HCT116 (cell line): ENCODE data around the gene P2RX7.

ENCODE experiments used
- CTCF ChIP-seq, 3 experiments: fragments of 200-600 bp in 1 of 3; sonication (generic) in 1 of 3; IDR thresholded peaks in 2 of 3; conservative IDR thresholded peaks in 1 of 3; 2 replicates each; pipeline ENCODE4 v1.5.1; 2012 to 2017; ENCODE audit warnings: low read depth in 2 of 3, low read length in 2 of 3, antibody characterized with exemption in 1 of 3, borderline replicate concordance in 1 of 3, control low read depth in 1 of 3, mild to moderate bottlenecking in 1 of 3, mixed read lengths in 1 of 3, mixed run types in 1 of 3, moderate library complexity in 1 of 3; ENCODE audit not compliant: insufficient read depth in 1 of 3
- EZH2phosphoT487 ChIP-seq: fragments of 200-600 bp; IDR thresholded peaks from 2 replicates; pipeline ENCODE4 v1.6.1; 2018; ENCODE audit warnings: antibody characterized with exemption, borderline replicate concordance
- FOSL1 ChIP-seq: IDR thresholded peaks from 2 replicates; pipeline ENCODE4 v1.6.1; 2012; ENCODE audit warnings: low read depth
- POLR2A ChIP-seq: IDR thresholded peaks from 2 replicates; pipeline ENCODE4 v1.7.0; 2011; ENCODE audit warnings: borderline replicate concordance; ENCODE audit not compliant: insufficient read depth, insufficient read length; ENCODE audit errors: extremely low read depth
- RAD21 ChIP-seq: IDR thresholded peaks from 2 replicates; pipeline ENCODE4 v1.6.1; 2012; ENCODE audit warnings: low read depth, mild to moderate bottlenecking
- REST ChIP-seq: IDR thresholded peaks from 2 replicates; pipeline ENCODE4 v1.6.1; 2012; ENCODE audit warnings: low read depth
- SIN3A ChIP-seq: IDR thresholded peaks from 2 replicates; pipeline ENCODE4 v1.6.1; 2012; ENCODE audit warnings: low read depth
- SP1 ChIP-seq: IDR thresholded peaks from 2 replicates; pipeline ENCODE4 v1.6.1; 2012; ENCODE audit warnings: low read depth
- ZFX ChIP-seq: fragments of 450-650 bp; IDR thresholded peaks from 2 replicates; pipeline ENCODE4 v1.6.1; 2017

GRCh38 chr12:121217063-121217462, 84.4 kb downstream of the P2RX7 start:
- TF ChIP-seq EZH2phosphoT487 = no peak
- no peak for TF ChIP-seq CTCF (IDR thresholded peaks at IDR 0.05 in 2 of 3, conservative IDR thresholded peaks at IDR 0.05 in 1 of 3; ENCODE audit: borderline replicate concordance in 1 of 3, insufficient read depth in 1 of 3, low read depth in 2 of 3, low read length in 2 of 3)
- no peak for TF ChIP-seq POLR2A
- TF ChIP-seq REST = no peak
- no peak for TF ChIP-seq SP1
- TF ChIP-seq FOSL1 = no peak
- TF ChIP-seq SIN3A = no peak
- TF ChIP-seq RAD21 = no peak
- TF ChIP-seq ZFX = no peak
